ENCODE data around the gene RRP15. TPM values are rescaled to one million over a fixed set of nuclear protein-coding genes. Genes with fewer than 3 reads are reported as not detected.
A peak's percentile ranks its signal among the peaks of the same experiment; 100 is the strongest.

The RRP15 gene
- total and polyA plus RNA-seq, 2 of the 8 experiments (the other 6 are each of a cell fraction or from before 2014, with no cell fraction given), result 3.7 to 52.8 TPM

- Histone ChIP-seq H3K18ac (ENCODE audit: extremely low read depth, low read length) (no peak overlapping the region), H3K4me3 (ENCODE audit: extremely low read depth in 1 of 4, insufficient read depth in 2 of 4, low read depth in 3 of 4, low read length in 4 of 4) (0 out of 8 replicates have a peak overlapping the region, but pooled peaks of 1 of the 4 experiments have one; percentile 1), H2BK20ac (ENCODE audit: low read length) (no peak overlapping the region), H3K9me3 (ENCODE audit: insufficient read depth in 2 of 2, low read depth in 1 of 2, low read length in 1 of 2) (no peaks in the 10 kb centered on the region), H3K4me1 (replicated peaks in 1 of 4; ENCODE audit: control insufficient read depth in 3 of 4, insufficient read depth in 4 of 4, low read length in 3 of 4) (peaks cover 3 to 28% (median 14%) of the 10 kb centered on the region in 4 experiments; a peak in 6 of 7 replicates), H3K4ac (replicated peaks; ENCODE audit: insufficient read length, low read depth, low read length) (no peak overlapping the region), H3K27ac (ENCODE audit: low read depth, low read length) (no peak overlapping the region), H3K4me2 (ENCODE audit: insufficient read depth in 1 of 2, low read depth in 2 of 2, low read length in 2 of 2) (no peak overlapping the region), H3K9ac (replicated peaks in 1 of 4; ENCODE audit: extremely low read depth in 1 of 4, low read depth in 3 of 4, low read length in 3 of 4) (no peak overlapping the region), H2AFZ (ENCODE audit: low read length) (no peak overlapping the region), H3K23me2 (ENCODE audit: low read depth, low read length) (no peaks in the 10 kb centered on the region), H2BK5ac (ENCODE audit: low read depth, low read length) (no peak overlapping the region), H4K91ac (replicated peaks; ENCODE audit: insufficient read length, low read length) (no peak overlapping the region), H3K14ac (ENCODE audit: insufficient read length) (no peak overlapping the region), H2BK12ac (ENCODE audit: low read depth, low read length) (no peak overlapping the region), H3K79me1 (ENCODE audit: low read depth, low read length) (peaks cover 4% of the 10 kb centered on the region; the same call in 1 of the 2 replicates), H4K8ac (ENCODE audit: extremely low read depth, insufficient read depth, low read length) (no peak overlapping the region), H4K20me1 (replicated peaks in 1 of 2; ENCODE audit: control insufficient read depth in 1 of 2, insufficient read depth in 2 of 2, low read length in 2 of 2) (no peaks in the 10 kb centered on the region), H4K5ac (ENCODE audit: insufficient read length, low read depth, low read length) (peak overlapping the region; percentile 75), H2BK15ac (ENCODE audit: low read length) (no peak overlapping the region), H2AK5ac (ENCODE audit: low read depth, low read length) (no peak overlapping the region), H3K79me2 (ENCODE audit: control insufficient read depth in 1 of 2, insufficient read depth in 2 of 2, low read length in 2 of 2) (peaks cover 4 to 76% of the 10 kb centered on the region in 2 experiments; a peak in 3 of 4 replicates), H2BK120ac (replicated peaks; ENCODE audit: low read depth, low read length) (no peak overlapping the region), H3K23ac (ENCODE audit: insufficient read length) (no peak overlapping the region), H3K27me3 (replicated peaks in 1 of 4; ENCODE audit: control insufficient read depth in 3 of 4, extremely low read depth in 1 of 4, insufficient read depth in 3 of 4, low read length in 3 of 4) (no peaks in the 10 kb centered on the region), H3K36me3 (ENCODE audit: control insufficient read depth in 2 of 4, insufficient read depth in 4 of 4, low read length in 3 of 4) (peaks cover 0 to 8% (median 0%) of the 10 kb centered on the region in 4 experiments; a peak in 1 of 8 replicates), H3K56ac (replicated peaks; ENCODE audit: insufficient read length, low read depth, low read length) (no peak overlapping the region)
- DNase-seq (ENCODE audit: low read depth in 1 of 2, low spot score in 2 of 2) (no peak), FAIRE-seq (no peak)
- ChIA-PET CTCF (ENCODE audit: partially characterized antibody) (interaction anchor here (1.0 kb wide), 1 partner anchor 21 kb away, joined by 3 read pairs; no protein-coding TSS in a partner anchor), POLR2A (ENCODE audit: partially characterized antibody) (interaction anchor here (3.5 kb wide), 1 partner anchor 12 kb away, joined by 19 read pairs; the partner anchor contains the start of gene RRP15)
- WGBS, 2 experiments (ENCODE audit: extremely low coverage in 1 of 2, insufficient coverage in 1 of 2, insufficient read length in 1 of 2, insufficient replicate concordance in 2 of 2, low coverage in 1 of 2, low lambda C conversion rate in 2 of 2, missing lambda C conversion rate in 1 of 2), result 76% methylated on average over 2 of the region's 2 CpGs; no CpG with 5 or more reads in 1 of the 2 experiments
- no peak for TF ChIP-seq RFX5 (IDR thresholded peaks at IDR 0.05; ENCODE audit: borderline replicate concordance, low read depth, low read length)
- no peak for TF ChIP-seq HDAC2 (IDR thresholded peaks at IDR 0.05; ENCODE audit: borderline replicate concordance in 1 of 2, low read depth in 2 of 2, low read length in 2 of 2)
- TF ChIP-seq SAP30 (IDR thresholded peaks at IDR 0.05; ENCODE audit: insufficient read depth, insufficient replicate concordance, low read length), result no peak
- TF ChIP-seq RBBP5 (IDR thresholded peaks at IDR 0.05; ENCODE audit: borderline replicate concordance, low read depth, low read length), result no peak
- TF ChIP-seq ATF2 (IDR thresholded peaks at IDR 0.05; ENCODE audit: low read length), result no peak
- no peak for TF ChIP-seq EZH2 (IDR thresholded peaks at IDR 0.05; ENCODE audit: low read depth, low read length, severe bottlenecking)
- no peak for TF ChIP-seq CHD2 (IDR thresholded peaks at IDR 0.05; ENCODE audit: low read length)
- TF ChIP-seq MAX (IDR thresholded peaks at IDR 0.05), result peak; percentile 17; the same call in 1 of the 2 replicates
- TF ChIP-seq E2F6 (IDR thresholded peaks at IDR 0.05), result peak; percentile 61; the same call in 1 of the 2 replicates
- no peak for TF ChIP-seq SP2 (IDR thresholded peaks at IDR 0.05; ENCODE audit: low read length)
Measured at GRCh38 chr1:218297461-218297860, 12.4 kb downstream of the RRP15 start.

Measured in H1 (cell line).